Renal cortical epithelial cell (primary cell): Measurements from ENCODE around the gene PLEKHH2. TPM values are rescaled to one million over a fixed set of nuclear protein-coding genes. Genes with fewer than 3 reads are reported as not detected.

Source experiments
- DNase-seq: peaks from one replicate; pipeline ENCODE4 v3.0.0-alpha.2; 2011; ENCODE audit warnings: low read depth
- total RNA-seq: library from RNA; depleted of rRNA; stranded (reverse); fragments of >200 nt; gene quantifications from 2 replicates; pipeline ENCODE4 v1.2.3, GENCODE V29; 2014

The PLEKHH2 gene
- total RNA-seq, 1 donor from 2014 or later: 19.1 TPM

DNA sequence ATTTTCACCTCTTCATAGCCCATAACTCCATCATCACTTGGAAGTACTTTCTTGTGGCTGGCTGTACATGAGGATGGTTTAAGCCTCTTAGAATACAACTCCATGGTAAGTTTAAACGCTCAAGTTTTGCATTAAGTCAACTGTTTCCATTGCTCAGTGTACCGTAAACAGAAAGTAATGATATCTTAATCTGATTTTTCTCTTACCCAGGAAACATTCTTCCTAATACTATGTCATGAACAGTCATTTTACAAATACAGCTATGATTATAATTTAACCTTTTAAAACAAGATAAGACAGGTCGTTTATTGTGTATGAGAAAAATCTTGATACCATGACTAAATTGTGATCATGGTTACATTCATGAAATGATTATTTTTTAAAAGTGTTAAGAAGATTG lies 125.2 kb downstream of the PLEKHH2 start:
- peak; percentile 79 for DNase-seq

DNA sequence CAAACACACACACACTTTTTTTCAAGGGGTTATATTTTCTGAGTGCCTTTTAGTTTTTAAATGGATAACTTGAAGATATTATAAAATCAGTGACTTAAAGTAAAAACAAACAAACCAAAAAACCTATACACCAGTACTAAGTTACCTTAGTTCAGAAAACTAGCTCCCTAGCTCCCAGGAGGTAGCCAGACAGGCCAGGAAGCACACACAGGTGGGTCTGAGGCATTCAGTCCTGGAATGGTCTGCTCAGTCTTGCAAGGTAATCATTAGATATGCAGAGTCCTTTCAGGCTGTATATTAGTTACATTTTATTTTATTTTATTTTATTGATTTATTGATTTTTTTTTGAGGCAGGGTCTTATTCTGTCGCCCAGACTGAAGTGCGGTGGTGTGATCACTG lies 126.0 kb downstream of the PLEKHH2 start:
- DNase-seq: no peak

DNA sequence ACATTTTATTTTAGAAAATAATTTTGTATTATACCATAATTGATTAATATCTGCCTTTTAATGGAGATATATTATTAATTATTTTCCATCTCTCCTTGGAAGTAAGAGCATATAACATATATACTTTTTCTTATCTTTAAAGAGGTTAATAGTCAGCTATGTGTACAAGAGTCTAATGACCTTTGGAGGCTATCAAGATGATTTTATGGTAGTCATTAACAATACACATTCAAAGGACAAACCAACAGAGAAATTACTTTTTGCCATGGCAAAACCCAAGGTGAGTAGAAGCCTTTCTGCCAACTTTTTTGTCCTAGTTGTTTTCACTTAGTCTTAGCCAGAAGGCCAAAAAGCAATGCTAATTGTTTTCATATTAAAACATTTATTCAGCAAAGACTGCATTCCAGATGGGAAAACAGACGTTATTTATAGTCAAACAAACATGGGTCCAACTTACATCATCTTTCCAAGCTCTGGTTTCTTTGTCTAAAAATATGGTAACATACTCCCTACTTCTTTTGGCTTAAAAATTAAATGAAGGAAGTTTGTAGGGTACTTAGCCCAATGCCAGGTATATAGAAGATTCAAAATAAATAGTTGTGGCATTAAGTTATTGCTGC lies 127.1 kb downstream of the PLEKHH2 start:
- DNase-seq: no peak

DNA sequence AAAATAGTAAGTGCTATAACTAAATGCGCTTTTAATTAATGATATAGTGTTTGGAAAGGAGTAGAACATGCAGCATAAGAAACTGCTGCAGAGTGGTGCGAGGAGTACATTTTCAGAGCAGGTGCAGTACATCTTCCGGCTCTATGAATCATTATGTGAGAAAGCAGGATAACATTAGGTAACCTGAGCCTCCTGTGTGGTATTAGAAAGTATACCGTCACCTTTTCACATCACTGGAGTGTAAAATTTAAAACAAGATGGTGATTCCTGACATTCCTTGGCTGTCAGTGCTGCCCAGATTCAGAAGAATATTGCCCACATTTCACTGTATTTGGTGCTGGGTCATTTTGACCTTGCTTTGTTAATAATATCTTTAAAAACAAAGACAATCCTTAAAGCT lies 128.9 kb downstream of the PLEKHH2 start:
- peak; percentile 90 for DNase-seq

DNA sequence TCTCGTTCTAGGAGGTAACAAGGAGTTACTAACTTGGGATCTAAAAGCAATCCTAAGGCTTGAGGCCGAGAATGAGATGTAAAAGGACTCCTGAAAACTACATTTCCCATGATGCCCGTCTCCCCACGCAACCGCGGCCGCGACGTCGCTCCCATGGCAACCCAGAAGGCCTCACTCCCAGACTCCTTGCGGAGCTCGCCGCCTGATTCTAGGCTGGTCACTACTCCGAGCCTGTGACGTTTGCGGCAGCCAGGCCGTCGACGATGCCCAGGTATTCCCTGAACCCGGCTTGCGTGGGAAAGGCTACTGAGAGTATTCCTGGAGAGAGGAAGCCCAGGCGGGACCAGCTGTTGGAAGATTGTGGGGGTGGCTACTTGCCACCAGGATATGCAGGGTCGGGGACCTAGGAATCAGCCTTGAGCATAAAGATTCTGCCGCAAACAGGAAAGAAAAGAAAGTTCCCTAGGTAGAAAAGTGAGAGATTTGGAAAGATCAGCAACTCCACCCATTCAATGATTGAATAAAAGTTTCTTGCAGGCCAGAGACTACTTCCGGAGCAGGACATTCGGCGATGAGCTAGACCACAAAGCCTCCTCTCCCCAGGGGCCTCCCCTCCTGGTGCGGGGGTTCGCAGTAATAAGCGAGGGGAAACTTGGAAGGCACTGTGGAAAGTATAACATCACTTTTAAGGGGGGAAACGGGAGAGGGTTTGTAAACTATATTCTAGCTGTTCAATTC lies 137.0 kb downstream of the PLEKHH2 start, which contains the start of gene DYNC2LI1:
Gene DYNC2LI1 (plus strand): TSS at position 164 of the 738 bp plus-strand sequence. CDS start 100 bp downstream, at position 264.
- peak; percentile 88 for DNase-seq

DNA sequence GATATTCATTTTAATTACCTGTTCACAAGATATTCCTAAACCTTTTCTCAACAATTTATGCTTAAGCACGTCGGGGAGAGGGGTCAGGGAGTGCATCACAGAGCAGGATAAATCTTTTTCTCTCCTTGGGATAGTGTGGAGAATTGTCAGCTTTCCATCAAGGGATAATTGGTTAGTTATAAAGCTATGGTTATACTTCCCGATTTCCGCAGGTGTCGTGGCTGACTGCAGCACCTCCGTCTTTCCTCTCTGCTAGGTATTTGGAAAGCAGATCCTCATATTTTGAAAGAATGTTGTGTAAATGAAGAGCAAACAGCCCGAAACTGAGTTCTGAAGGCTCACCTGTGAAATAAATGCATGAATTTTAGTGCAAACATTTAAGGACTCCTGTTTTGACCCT lies 137.6 kb downstream of the PLEKHH2 start:
- DNase-seq: no peak

DNA sequence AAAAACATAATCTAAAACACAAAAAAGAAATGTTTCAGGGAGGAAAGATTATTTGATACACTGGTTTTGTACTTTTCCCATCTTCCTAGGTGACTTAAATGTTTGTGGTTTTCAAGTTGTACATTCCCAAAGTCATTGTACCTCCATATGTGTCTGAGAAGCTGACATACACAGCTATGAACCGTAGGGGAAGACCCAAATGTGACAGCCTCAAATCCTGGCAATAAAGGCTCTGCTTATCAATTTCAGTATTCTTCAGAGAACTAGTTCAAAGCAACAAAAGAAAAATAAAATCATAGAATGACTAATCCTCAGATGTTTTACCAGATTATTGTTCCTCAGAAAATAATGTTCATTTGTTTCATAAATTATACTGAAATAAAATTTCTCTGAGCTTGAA lies 139.3 kb downstream of the PLEKHH2 start:
- DNase-seq: no peak

DNA sequence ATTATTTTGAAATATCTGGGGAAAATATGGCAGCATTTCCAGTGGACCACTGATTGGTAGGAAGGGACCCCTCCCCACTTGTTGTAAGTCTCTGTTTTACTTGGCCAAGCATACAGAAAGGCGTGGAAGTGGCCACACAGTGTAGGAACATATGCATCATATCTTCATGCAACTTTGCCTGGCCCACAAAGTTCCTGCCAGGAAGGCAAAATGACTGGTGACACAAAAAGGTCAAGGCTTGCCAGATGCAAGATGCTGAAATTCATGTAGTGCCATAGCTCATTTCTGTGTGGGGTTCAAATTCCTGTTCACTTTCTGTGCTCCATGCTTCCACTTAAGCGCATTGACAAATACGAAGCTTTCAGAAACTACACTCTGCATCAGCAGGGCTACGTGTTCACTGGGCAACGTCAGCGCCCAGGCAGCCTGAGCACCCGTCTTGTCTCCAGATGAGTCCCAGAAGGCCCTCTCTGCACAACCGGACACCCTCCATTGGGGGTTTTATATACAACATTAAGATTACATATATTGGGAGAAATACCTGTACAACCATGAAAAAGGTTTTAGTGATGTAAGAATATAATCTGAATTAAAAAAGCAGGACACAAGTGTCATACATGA lies 140.4 kb downstream of the PLEKHH2 start:
- DNase-seq: no peak

DNA sequence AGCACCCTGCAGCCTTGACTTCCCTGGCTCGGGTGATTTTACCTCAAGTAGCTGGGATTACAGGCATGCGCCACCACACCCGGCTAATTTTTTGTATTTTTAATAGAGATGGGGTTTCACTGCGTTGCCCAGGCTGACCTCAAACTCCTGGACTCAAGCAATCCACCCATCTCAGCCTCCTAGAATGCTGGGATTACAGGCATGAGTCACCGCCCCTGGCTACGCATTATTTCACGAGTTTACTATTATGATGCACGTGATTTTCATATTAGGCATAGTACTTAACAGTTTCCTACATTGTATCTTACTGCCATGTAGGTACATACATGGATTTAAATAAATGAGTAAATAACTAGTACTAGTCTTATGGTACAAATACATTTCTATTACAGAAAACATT lies 141.2 kb downstream of the PLEKHH2 start:
- no peak for DNase-seq

DNA sequence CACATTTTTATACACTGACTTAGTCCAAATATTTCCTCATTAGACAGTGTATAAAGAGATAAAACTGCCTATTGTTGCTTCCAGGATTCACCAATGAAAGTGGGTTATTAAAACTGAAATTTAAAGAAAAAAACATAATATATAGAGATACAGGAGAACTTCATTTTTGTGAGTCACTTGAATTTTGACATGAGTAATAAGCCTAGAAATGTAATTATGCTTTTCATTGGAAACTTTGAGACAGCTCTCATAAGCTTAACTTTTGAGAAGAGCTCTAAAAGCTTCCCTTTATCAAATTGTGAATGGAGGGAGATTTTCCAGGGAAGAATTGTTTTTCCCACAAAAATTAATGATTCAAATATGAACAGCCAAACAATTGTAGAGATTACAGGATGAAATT lies 150.8 kb downstream of the PLEKHH2 start:
- DNase-seq: no peak

DNA sequence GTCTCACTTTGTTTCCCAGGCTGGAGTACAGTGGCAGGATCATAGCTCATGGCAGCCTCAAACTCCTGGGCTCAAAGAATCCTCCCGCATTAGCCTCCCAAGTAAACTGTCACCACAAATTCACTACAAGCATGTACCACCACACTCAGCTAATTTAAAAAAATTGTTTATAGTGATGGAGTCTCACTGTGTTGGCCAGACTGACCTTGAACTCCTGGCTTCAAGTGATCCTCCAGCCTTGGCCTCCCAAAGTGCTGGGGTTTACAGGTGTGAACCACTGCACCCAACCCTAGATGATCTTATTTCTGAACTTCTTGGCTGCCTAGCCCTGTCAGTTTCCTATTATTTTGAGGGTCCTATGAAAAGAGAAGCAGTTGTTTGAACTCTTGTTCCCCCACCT lies 151.6 kb downstream of the PLEKHH2 start:
- no peak for DNase-seq

DNA sequence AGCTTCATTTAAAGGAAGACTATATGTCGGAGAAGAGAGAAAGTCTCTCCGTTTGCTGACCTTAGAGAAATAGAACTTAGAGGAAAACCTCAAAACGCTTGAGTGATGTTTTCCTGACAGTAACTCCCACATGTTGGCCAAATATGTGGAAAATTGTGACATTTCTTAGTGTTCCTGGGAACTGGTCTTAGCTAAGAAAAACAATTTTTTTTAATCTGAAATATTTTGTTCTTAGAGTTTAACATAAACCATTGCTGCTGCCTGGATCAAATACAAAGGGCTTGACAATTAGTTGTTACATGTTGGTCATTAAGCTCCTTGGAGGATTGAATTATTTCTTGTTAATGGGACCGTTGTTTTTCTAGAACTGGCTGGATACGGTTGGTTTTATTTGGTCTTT lies 153.1 kb downstream of the PLEKHH2 start:
- no peak for DNase-seq

DNA sequence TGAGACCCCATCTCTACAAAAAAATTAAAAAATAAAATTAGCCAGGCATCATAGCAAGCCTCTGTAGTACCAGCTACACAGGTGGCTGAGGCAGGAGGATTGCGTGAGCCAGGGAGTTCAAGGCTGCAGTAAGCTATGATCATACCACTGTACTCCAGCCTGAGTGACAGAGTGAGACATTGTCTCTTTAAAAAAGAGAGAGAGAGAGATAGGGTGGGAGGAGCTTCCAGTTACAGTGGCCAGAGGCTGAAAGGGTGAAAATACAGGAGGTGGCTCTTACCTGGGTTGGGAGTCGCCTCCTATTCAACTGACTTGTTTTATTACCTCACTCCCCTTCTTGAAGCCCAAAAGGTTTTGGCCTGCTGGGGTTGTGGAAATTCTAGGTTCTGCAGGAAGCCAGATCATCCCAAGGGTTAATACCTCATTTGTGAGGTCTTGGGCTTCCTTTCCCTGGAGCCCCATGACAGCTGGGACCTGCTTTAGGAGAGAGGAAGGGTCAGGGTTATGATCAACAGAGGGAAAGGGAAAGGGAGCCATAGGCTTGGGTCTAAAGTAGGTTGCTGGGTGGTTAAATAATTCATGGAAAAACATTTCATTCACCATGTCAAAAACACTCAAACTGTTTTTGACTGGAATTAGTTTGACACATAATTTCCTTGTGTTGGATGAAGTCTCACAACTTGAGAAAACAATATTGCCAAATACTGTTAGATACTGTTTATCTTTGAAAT lies 154.1 kb downstream of the PLEKHH2 start:
- no peak for DNase-seq

DNA sequence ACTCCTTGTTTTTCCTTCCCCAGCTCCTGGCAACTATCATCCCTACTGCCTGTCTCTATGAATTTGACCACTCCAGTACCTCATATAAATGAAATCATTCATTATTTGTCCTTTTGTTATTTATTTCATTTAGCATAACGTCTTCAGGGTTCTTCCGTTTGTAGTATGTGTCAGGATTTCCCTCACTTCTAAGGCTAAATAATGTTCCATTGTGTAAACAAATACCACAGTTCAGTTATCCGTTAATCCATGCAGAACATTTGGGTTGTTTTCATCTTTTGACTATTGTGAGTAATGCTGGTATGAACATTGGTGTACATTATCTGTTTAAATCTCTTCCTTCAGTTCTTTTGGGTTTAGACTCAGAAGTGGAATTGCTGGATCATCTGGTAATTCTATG lies 155.6 kb downstream of the PLEKHH2 start:
- peak; percentile 97 for DNase-seq

DNA sequence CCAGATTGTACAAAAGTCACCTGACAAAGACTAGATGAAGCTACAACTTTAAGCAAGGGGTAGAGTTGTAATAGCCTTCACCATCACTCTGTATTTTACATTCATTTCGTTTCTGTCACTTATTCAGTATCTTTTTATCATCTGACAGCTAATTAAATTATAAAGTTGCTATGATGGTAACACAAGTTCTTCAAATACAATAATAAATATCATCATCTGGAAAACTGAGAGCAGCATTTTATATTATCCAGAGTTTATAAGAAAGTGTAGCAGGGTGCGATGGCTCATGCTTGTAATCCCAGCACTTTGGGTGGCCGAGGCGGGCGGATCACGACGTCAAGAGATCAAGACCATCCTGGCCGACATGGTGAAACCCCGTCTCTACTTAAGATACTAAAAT lies 157.9 kb downstream of the PLEKHH2 start:
- DNase-seq: no peak

DNA sequence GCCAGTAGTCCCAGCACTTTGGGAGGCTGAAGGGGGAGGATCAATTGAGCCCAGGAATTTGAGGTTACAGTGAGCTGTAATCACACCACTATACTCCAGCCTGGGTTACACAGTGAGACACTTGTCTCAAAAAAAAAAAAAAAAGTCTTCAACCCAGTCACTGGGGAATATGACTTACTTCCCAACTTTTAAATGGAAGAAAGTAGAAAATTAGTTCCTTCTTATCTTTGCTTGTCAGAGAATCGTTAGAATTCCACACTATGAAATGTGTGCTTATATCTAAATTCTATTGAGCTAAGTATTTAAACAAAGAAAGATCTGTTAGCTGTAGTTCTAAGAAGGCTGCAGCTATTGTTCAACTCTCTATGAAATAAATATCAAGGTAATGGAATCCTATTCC lies 159.1 kb downstream of the PLEKHH2 start:
- no peak for DNase-seq

DNA sequence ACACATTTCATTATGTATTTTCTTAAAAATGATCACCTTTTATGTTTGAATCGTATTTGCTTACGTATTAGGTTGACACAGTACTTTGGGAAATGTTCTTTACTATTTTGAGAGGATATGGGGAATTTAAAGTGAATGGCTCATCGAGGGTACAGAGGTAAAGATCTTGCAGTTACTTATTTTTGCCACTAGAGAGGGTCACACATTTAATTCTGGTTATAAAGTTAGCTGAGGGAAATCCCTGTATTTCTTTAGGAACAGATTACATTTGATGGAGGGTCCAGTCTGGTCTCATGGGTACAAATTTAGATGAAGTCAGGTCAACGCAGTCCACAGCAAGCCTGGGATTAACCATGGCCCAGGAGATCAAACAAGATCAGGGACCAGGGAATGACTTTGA lies 161.2 kb downstream of the PLEKHH2 start:
- DNase-seq: no peak

DNA sequence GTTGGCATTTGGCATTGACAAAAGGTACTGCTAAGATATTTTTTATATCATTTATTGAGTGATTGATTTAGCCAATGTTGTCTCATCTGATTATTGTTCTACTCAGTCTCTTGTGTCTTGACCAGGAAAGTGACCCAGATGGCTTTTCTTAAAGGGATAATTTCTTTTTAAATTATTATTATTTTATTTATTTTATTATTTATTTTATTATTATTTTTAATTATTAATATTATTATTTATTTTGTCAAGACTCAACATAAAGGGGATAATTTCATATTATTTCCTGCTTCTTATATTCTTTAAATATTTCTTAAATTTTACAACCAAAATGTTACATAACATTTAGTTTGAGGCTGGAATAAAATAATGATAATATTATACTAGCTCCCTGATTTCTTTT lies 163.8 kb downstream of the PLEKHH2 start:
- no peak for DNase-seq

DNA sequence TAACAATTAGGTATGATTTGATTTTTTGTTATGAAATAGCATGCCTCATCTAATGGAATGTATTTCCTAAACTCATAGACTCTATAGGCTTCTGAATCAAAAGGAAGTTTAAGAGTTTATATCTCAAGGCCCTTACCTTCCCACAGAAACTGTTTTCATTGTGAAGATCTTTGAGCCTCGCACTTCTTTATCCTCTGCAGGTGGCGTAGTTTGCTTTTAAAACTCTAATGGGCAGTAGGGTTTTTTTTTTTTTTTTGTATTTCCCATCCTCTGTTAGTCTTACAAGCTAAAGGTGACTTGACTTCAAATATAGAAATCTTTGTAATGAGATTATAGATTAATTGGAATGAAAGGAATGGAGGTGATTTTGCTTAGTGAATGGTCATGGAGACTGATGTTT lies 165.1 kb downstream of the PLEKHH2 start:
- DNase-seq: no peak

DNA sequence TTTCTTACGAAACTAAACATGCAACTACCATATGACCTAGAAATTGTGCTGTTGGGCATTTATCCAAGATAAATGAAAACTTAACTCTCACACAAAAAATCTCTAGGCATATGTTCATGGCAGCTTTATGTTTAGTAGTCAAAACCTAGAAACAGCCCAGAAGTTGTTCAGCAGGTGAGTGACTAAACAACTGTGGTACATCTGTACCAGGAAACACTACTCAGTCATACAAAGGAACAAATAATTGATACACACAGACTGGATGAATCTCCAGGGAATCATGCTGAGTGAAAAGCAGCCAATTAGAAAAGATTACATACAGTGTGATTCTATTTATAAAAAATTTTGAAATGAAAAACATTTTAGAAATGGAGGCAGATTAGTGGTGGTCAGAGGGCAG lies 166.1 kb downstream of the PLEKHH2 start:
- no peak for DNase-seq

DNA sequence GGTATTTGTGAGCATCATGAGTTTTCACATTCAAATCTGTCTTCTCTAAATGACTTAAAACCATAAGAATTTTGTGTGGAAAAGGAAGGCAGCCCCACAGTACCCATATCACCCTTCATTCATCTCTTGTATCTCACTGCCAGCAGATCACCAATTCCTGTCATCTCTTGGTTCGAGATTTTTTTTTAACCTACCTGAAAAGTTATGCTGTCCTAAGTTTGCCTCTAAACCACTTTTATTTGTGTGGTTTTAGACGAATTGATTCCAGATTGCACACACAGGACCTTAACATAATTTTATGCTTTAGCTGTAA lies 169.6 kb downstream of the PLEKHH2 start:
- DNase-seq: no peak

DNA sequence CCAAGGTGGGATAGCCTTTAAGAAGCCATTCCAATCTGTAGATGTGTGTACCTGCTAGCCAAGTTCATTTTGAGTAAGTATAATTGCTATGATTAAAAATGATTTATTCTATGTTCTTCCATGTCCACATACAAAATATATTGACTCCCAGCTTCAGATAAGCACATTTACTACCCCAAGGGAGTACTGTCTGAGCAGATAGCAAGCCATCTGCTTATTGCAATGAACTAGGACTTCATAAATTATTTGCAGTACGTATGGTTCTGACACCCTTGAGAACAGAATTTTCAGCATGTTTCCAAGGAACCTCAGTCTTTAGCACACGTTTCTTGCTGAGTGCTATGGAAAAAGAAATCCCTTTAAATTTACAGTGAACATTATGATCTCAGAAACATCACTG lies 173.4 kb downstream of the PLEKHH2 start:
- DNase-seq: no peak

DNA sequence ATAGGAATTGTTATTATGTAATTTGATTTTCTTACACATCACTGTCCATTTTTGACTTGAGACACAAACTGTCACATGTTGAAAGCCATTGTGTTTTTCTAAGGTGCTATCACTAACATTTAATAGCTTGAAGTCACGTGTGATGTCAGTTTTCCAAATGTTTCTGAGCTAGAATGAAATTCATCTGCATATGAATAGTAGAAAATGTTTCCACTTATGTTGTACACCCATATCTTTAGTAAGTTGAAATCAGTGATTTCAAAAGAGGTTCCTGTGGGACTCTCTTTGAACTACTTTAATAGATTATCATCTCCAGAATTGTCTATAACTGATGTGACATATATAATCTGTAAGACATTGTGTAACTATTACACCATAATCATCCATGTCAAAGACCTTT lies 173.8 kb downstream of the PLEKHH2 start:
- DNase-seq: no peak
